Cardiac muscle cell (in vitro differentiated cells and primary cell): ENCODE measurements around the gene ANO1. TPM values are rescaled to one million over a fixed set of nuclear protein-coding genes. Genes with fewer than 3 reads are reported as not detected.
A peak's percentile ranks its signal among the peaks of the same experiment; 100 is the strongest.

Experiments used
- DNase-seq, 2 donors: peaks; one replicate each; pipeline versions ENCODE4 v3.0.0 to v3.0.0-alpha.2; 2010 to 2017; ENCODE audit warnings: low read depth in 1 of 2, low spot score in 1 of 2
- H3K27ac ChIP-seq: fragments of 200-600 bp; sonication (generic); 2 replicates; pipeline ENCODE4 v1.5.1; 2016
- H3K27me3 ChIP-seq: fragments of 200-600 bp; sonication (generic); 2 replicates; pipeline ENCODE4 v1.6.0; 2016; ENCODE audit warnings: control low read depth
- H3K36me3 ChIP-seq: fragments of 200-600 bp; sonication (generic); 2 replicates; pipeline ENCODE4 v1.5.1; 2016; ENCODE audit warnings: control low read depth
- H3K4me1 ChIP-seq: fragments of 200-600 bp; sonication (generic); 2 replicates; pipeline ENCODE4 v1.8.1; 2017; ENCODE audit warnings: low read depth, mild to moderate bottlenecking, mixed run types
- H3K4me3 ChIP-seq: fragments of 200-600 bp; sonication (generic); 2 replicates; pipeline ENCODE4 v1.5.1; 2016; ENCODE audit warnings: mild to moderate bottlenecking
- H3K9me3 ChIP-seq: fragments of 200-600 bp; sonication (generic); 2 replicates; pipeline ENCODE4 v1.5.1; 2017; ENCODE audit warnings: low read depth, mild to moderate bottlenecking, control low read depth
- polyA plus RNA-seq: library from polyadenylated mRNA; unstranded; fragments of >200 nt; fragmentation: Nextera tagmentation; extraction: Ambion mirVana; gene quantifications from 2 replicates; pipeline ENCODE4 v1.2.1, GENCODE V29; 2016
- total RNA-seq: library from RNA; depleted of rRNA; stranded (reverse); fragments of >200 nt; gene quantifications from 2 replicates; pipeline ENCODE4 v1.2.3, GENCODE V29; 2016
- TF ChIP-seq, protein P1 (sequence below): IDR thresholded peaks from 2 replicates; pipeline ENCODE4 v1.5.1; 2012; ENCODE audit warnings: low read depth, mild to moderate bottlenecking, low read length

Gene ANO1
- total and polyA plus RNA-seq, 2 experiments from 2014 or later: 0.09 to 0.86 TPM

DNA sequence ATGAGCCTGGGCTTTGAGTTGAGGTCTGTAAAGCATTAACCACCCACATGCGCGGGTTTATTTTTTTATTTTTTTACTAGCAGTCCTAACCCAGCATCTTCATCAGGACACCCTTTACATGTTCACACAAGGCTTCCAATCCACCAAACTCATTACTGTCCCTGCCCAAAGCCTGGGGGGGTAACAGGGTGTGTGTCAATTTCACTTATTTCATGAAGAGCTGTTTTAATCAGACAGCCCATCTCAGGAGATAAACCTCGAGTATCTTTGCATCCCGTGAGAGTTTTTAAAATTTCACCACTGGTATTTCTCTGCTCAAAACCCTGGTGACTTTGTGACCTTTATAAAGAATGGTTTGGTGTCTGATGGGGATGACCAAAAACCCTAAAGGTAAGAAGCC lies 45.6 kb downstream of the ANO1 start:
- no peak overlapping the region for H3K27ac ChIP-seq
- H3K4me1 ChIP-seq: no peaks in the 10 kb centered on the region
- TF ChIP-seq, protein P1, sequence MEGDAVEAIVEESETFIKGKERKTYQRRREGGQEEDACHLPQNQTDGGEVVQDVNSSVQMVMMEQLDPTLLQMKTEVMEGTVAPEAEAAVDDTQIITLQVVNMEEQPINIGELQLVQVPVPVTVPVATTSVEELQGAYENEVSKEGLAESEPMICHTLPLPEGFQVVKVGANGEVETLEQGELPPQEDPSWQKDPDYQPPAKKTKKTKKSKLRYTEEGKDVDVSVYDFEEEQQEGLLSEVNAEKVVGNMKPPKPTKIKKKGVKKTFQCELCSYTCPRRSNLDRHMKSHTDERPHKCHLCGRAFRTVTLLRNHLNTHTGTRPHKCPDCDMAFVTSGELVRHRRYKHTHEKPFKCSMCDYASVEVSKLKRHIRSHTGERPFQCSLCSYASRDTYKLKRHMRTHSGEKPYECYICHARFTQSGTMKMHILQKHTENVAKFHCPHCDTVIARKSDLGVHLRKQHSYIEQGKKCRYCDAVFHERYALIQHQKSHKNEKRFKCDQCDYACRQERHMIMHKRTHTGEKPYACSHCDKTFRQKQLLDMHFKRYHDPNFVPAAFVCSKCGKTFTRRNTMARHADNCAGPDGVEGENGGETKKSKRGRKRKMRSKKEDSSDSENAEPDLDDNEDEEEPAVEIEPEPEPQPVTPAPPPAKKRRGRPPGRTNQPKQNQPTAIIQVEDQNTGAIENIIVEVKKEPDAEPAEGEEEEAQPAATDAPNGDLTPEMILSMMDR: no peak
- no peaks in the 10 kb centered on the region for H3K27me3 ChIP-seq
- no peak overlapping the region for H3K4me3 ChIP-seq
- DNase-seq: no peak
- no peaks in the 10 kb centered on the region for H3K36me3 ChIP-seq
- H3K9me3 ChIP-seq: no peaks in the 10 kb centered on the region

DNA sequence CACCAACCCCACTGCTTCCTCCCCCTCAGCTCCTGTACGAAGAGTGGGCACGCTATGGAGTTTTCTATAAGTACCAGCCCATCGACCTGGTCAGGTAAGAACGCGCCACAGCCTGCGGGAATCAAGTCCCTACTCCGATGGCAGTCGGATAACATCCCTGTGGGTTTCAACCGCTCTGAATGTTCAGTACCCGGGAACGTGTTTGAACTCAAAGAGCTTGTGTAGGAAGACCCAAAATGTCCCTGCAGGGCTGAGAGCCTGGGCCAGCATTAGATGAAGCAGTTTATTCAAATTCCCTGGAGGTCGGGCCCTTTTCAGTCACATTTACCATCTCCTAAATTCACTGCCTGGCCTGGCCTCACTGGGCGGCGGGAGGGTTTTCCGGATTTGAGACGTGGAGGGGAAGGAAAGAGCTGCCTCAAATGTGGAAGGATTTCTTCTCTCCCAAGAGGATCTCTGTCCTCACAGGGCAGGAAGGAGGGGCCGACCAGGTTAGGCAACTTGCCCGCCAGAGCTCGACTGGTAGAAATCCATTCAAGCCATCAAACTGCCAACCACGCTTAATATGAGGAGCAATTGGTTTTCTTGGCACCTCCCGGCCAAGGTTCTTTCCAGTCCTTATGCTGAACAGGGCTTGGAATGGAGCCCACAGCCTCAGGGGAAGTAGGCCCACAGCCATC lies 46.3 kb downstream of the ANO1 start:
- Histone ChIP-seq H3K36me3 (no peaks in the 10 kb centered on the region), H3K9me3 (no peaks in the 10 kb centered on the region), H3K4me1 (no peaks in the 10 kb centered on the region), H3K27ac (no peak overlapping the region), H3K27me3 (no peaks in the 10 kb centered on the region), H3K4me3 (no peak overlapping the region)
- TF ChIP-seq, protein P1: no peak
- DNase-seq: no peak

DNA sequence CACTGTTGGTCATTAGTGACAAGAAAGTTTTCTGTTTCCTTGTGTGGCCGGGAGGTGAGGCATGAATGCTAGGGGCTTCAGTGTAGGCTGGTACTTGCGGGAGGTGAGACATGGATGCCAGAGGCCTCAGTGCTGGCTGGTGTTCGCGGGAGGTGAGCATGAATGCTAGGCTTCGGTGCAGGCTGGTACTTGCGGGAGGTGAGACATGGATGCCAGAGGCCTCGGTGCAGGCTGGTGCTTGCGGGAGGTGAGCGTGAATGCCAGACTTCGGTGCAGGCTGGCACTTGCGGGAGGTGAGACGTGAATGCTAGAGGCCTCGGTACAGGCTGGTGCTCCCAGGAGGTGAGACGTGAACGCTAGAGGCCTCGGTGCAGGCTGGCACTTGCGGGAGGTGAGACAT lies 48.4 kb downstream of the ANO1 start:
- DNase-seq: no peak
- H3K27ac ChIP-seq: no peak overlapping the region
- no peaks in the 10 kb centered on the region for H3K36me3 ChIP-seq
- no peaks in the 10 kb centered on the region for H3K27me3 ChIP-seq
- no peaks in the 10 kb centered on the region for H3K9me3 ChIP-seq
- no peak overlapping the region for H3K4me3 ChIP-seq
- TF ChIP-seq, protein P1: no peak
- no peaks in the 10 kb centered on the region for H3K4me1 ChIP-seq

DNA sequence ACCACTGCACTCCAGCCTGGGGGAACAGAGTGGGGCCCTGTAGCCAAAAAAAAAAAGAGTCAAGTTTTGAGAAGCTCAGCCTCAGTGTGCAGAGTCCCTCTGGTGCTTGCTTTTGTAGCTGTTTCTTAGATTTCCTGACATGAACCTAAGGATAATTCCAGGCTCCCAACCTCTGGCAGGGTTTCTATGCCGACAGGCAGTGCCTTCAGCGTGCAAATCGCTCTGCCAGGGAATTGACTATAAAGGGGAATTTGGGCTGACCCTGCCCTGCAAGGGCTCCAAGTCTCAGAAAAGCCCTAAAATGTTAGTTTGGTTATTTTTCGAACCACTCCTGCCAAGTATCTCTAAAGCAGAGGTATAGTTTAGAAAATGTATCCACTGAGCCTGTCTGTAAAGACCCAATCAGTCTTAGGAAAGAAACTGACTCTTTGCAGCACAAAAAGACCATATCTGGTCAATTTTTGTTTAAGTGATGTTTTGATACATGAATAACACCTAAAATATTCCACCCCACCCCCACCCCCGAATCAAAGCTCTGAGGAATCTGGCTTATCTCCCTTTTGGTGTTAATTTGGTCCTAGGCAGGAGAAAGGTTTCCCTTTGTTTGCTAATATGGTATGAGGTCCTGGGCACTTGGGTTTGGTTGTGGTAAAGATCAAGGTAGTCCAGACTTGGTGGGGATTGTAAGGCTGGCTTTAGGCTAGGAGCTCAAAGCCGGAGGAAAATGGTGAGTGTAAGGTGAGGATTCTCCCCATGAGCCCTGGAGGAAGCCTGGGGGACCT lies 49.7 kb downstream of the ANO1 start:
- Histone ChIP-seq H3K27ac (no peak overlapping the region), H3K27me3 (no peaks in the 10 kb centered on the region)
- TF ChIP-seq, protein P1: no peak

DNA sequence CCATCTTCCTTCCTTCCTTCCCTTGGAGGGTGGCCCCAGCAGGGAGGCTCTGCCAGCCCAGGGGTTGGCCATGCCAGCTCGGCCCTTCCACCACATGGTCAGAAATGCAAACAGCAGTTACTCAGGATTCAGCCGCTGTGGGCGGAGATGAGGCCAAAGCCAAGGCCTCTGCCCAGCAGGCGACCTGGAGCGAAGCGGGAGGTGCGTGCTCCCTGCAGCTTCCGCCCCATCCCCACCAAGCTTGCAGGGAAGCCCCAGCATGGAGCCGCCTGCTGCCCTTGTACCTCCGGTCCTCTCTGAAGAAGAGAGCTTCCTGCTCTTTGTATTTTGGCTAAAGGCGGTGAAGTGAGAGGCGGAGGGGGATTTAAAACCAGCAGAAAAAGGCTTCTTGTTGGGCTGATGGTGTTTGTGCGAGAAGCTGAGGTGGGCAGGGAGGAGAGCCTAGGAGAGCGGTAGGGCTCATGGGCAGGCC lies 50.4 kb downstream of the ANO1 start:
- DNase-seq: no peak
- no peaks in the 10 kb centered on the region for H3K36me3 ChIP-seq
- TF ChIP-seq, protein P1: no peak
- no peaks in the 10 kb centered on the region for H3K27me3 ChIP-seq
- no peak overlapping the region for H3K27ac ChIP-seq
- no peaks in the 10 kb centered on the region for H3K9me3 ChIP-seq
- no peak overlapping the region for H3K4me3 ChIP-seq
- H3K4me1 ChIP-seq: no peaks in the 10 kb centered on the region

More for the DNA sequence above, 49.7 kb downstream of the ANO1 start:
- DNase-seq: peak in 1 of 2 donors; percentile 30
- H3K36me3 ChIP-seq: no peaks in the 10 kb centered on the region
- H3K4me3 ChIP-seq: no peak overlapping the region
- H3K9me3 ChIP-seq: no peaks in the 10 kb centered on the region
- no peaks in the 10 kb centered on the region for H3K4me1 ChIP-seq
